H1 (cell line): ENCODE measurements around the gene TACR2. TPM values are rescaled to one million over a fixed set of nuclear protein-coding genes. Genes with fewer than 3 reads are reported as not detected.
A peak's percentile ranks its signal among the peaks of the same experiment; 100 is the strongest.

Source experiments
- CTCF ChIA-PET: fragments of 300-600 bp; sonication (Branson Sonifier 250); formaldehyde crosslinking; loops from one replicate; lab custom pipeline; 2021; ENCODE audit not compliant: partially characterized antibody; lab: Charles Lee
- POLR2A ChIA-PET: fragments of 300-600 bp; sonication (Branson Sonifier 250); formaldehyde crosslinking; loops from one replicate; lab custom pipeline; 2021; ENCODE audit warnings: inconsistent platforms; ENCODE audit not compliant: partially characterized antibody; lab: Charles Lee
- DNase-seq, 2 experiments: peaks; one replicate each; pipeline versions ENCODE4 v3.0.0 to v3.0.0-alpha.2; 2010 to 2022; ENCODE audit warnings: low spot score in 2 of 2, low read depth in 1 of 2, mixed read lengths in 1 of 2
- FAIRE-seq: peaks from 2 replicates; lab custom pipeline; 2011; peaks lifted over from hg19 to GRCh38; lab: Jason Lieb, UNC
- H2AFZ ChIP-seq: 2 replicates; pipeline ENCODE4 v1.8.1; 2012; ENCODE audit warnings: low read length, inconsistent platforms
- H2AK5ac ChIP-seq: 2 replicates; pipeline ENCODE4 v1.6.1; 2013; ENCODE audit warnings: low read depth, low read length
- H2BK120ac ChIP-seq: replicated peaks from 2 replicates; pipeline ENCODE3; 2013; ENCODE audit warnings: low read depth, low read length, inconsistent platforms
- H2BK12ac ChIP-seq: 2 replicates; pipeline ENCODE4 v1.6.1; 2013; ENCODE audit warnings: low read depth, low read length
- H2BK15ac ChIP-seq: 2 replicates; pipeline ENCODE4 v1.6.1; 2013; ENCODE audit warnings: low read length
- H2BK20ac ChIP-seq: 2 replicates; pipeline ENCODE4 v1.6.1; 2013; ENCODE audit warnings: low read length
- H2BK5ac ChIP-seq: 2 replicates; pipeline ENCODE4 v1.6.1; 2013; ENCODE audit warnings: low read depth, low read length
- H3K14ac ChIP-seq: 2 replicates; pipeline ENCODE4 v1.6.1; 2013; ENCODE audit warnings: inconsistent platforms; ENCODE audit not compliant: insufficient read length
- H3K18ac ChIP-seq: 2 replicates; pipeline ENCODE4 v1.6.1; 2013; ENCODE audit warnings: low read length; ENCODE audit errors: extremely low read depth
- H3K23ac ChIP-seq: 2 replicates; pipeline ENCODE4 v1.6.1; 2013; ENCODE audit warnings: inconsistent platforms; ENCODE audit not compliant: insufficient read length
- H3K23me2 ChIP-seq: 2 replicates; pipeline ENCODE4 v1.6.1; 2013; ENCODE audit warnings: low read depth, low read length
- H3K27ac ChIP-seq: 2 replicates; pipeline ENCODE4 v1.6.1; 2011; ENCODE audit warnings: low read depth, low read length, inconsistent platforms
- H3K27me3 ChIP-seq, 4 experiments: replicated peaks in 1 of 4; 1 replicate in 1 of 4; 2 replicates in 3 of 4; pipeline versions ENCODE4 v1.6.1 to v1.8.1; 2011 to 2013; ENCODE audit warnings: low read length in 3 of 4, mild to moderate bottlenecking in 3 of 4, inconsistent platforms in 2 of 4, mixed read lengths in 2 of 4, moderate library complexity in 1 of 4; ENCODE audit not compliant: control insufficient read depth in 3 of 4, insufficient read depth in 3 of 4; ENCODE audit errors: extremely low read depth in 1 of 4
- H3K36me3 ChIP-seq, 4 experiments: 2 replicates each; pipeline versions ENCODE4 v1.6.1 to v1.8.1; 2011 to 2013; ENCODE audit warnings: mild to moderate bottlenecking in 4 of 4, low read length in 3 of 4, moderate library complexity in 2 of 4, control low read depth in 1 of 4, inconsistent platforms in 1 of 4; ENCODE audit not compliant: insufficient read depth in 4 of 4, control insufficient read depth in 2 of 4
- H3K4ac ChIP-seq: replicated peaks from 2 replicates; pipeline ENCODE3; 2013; ENCODE audit warnings: low read length, low read depth, mixed read lengths, inconsistent platforms; ENCODE audit not compliant: insufficient read length
- H3K4me1 ChIP-seq, 4 experiments: replicated peaks in 1 of 4; 1 replicate in 1 of 4; 2 replicates in 3 of 4; pipeline versions ENCODE4 v1.6.1 to v1.8.1; 2011 to 2013; ENCODE audit warnings: low read length in 3 of 4, inconsistent platforms in 2 of 4, mixed read lengths in 1 of 4; ENCODE audit not compliant: insufficient read depth in 4 of 4, control insufficient read depth in 3 of 4
- H3K4me2 ChIP-seq, 2 experiments: 2 replicates each; pipeline versions ENCODE4 v1.6.1 to v1.8.1; 2011 to 2013; ENCODE audit warnings: low read depth in 2 of 2, low read length in 2 of 2, control low read depth in 1 of 2, inconsistent platforms in 1 of 2, mild to moderate bottlenecking in 1 of 2; ENCODE audit not compliant: insufficient read depth in 1 of 2
- H3K4me3 ChIP-seq, 4 experiments: fragments of 200-600, 300-600 bp in 1 of 4; sonication (generic), shearing (Covaris generic), sonication (Bioruptor Twin) in 1 of 4; 2 replicates each; pipeline versions ENCODE4 v1.5.1 to v1.8.1; 2011 to 2016; ENCODE audit warnings: low read length in 4 of 4, low read depth in 3 of 4, control low read depth in 2 of 4, inconsistent platforms in 2 of 4, mild to moderate bottlenecking in 2 of 4, mixed read lengths in 1 of 4, moderate library complexity in 1 of 4; ENCODE audit not compliant: insufficient read depth in 2 of 4; ENCODE audit errors: extremely low read depth in 1 of 4
- H3K56ac ChIP-seq: replicated peaks from 2 replicates; pipeline ENCODE3; 2013; ENCODE audit warnings: low read depth, mild to moderate bottlenecking, mixed read lengths, low read length, inconsistent platforms; ENCODE audit not compliant: insufficient read length
- H3K79me1 ChIP-seq: 2 replicates; pipeline ENCODE4 v1.6.1; 2013; ENCODE audit warnings: low read depth, low read length, control low read depth
- H3K79me2 ChIP-seq, 2 experiments: 2 replicates each; pipeline versions ENCODE4 v1.6.1 to v1.8.1; 2012 to 2013; ENCODE audit warnings: low read length in 2 of 2, mild to moderate bottlenecking in 2 of 2, inconsistent platforms in 1 of 2; ENCODE audit not compliant: insufficient read depth in 2 of 2, control insufficient read depth in 1 of 2
- H3K9ac ChIP-seq, 4 experiments: replicated peaks in 1 of 4; 1 replicate in 1 of 4; 2 replicates in 3 of 4; pipeline versions ENCODE4 v1.6.1 to v1.8.1; 2011 to 2013; ENCODE audit warnings: low read depth in 3 of 4, low read length in 3 of 4, control low read depth in 2 of 4, mild to moderate bottlenecking in 2 of 4, moderate library complexity in 2 of 4, inconsistent platforms in 1 of 4; ENCODE audit errors: extremely low read depth in 1 of 4
- H3K9me3 ChIP-seq, 2 experiments: 2 replicates each; pipeline versions ENCODE4 v1.6.1 to v1.8.1; 2012 to 2013; ENCODE audit warnings: mild to moderate bottlenecking in 2 of 2, moderate library complexity in 2 of 2, control low read depth in 1 of 2, inconsistent platforms in 1 of 2, low read depth in 1 of 2, low read length in 1 of 2, mixed read lengths in 1 of 2; ENCODE audit not compliant: insufficient read depth in 2 of 2
- H4K20me1 ChIP-seq, 2 experiments: replicated peaks in 1 of 2; 2 replicates each; pipeline versions ENCODE3 to v1.8.1; 2011 to 2013; ENCODE audit warnings: inconsistent platforms in 2 of 2, low read length in 2 of 2, mild to moderate bottlenecking in 1 of 2; ENCODE audit not compliant: insufficient read depth in 2 of 2, control insufficient read depth in 1 of 2
- H4K5ac ChIP-seq: 2 replicates; pipeline ENCODE4 v1.6.1; 2013; ENCODE audit warnings: low read length, low read depth, mixed read lengths, inconsistent platforms; ENCODE audit not compliant: insufficient read length
- H4K8ac ChIP-seq: 2 replicates; pipeline ENCODE4 v1.8.0; 2013; ENCODE audit warnings: mild to moderate bottlenecking, moderate library complexity, low read length, inconsistent platforms; ENCODE audit not compliant: insufficient read depth; ENCODE audit errors: extremely low read depth
- H4K91ac ChIP-seq: replicated peaks from 2 replicates; pipeline ENCODE3; 2013; ENCODE audit warnings: low read length, mixed read lengths, inconsistent platforms; ENCODE audit not compliant: insufficient read length
- ATF2 ChIP-seq: IDR thresholded peaks from 2 replicates; pipeline ENCODE4 v1.6.1; 2012; ENCODE audit warnings: low read length, inconsistent platforms
- CBX8 ChIP-seq: fragments of 300-800, 300-1000 bp; sonication (generic); IDR thresholded peaks from 2 replicates; pipeline ENCODE4 v1.7.1; 2016; ENCODE audit warnings: low read depth, low read length, borderline replicate concordance
- CEBPB ChIP-seq: IDR thresholded peaks from 2 replicates; pipeline ENCODE4 v1.6.1; 2012; ENCODE audit warnings: low read depth, low read length
- E2F6 ChIP-seq: IDR thresholded peaks from 2 replicates; pipeline ENCODE4 v1.6.1; 2012; ENCODE audit warnings: inconsistent platforms
- EZH2 ChIP-seq: fragments of 200-600 bp; sonication (generic); IDR thresholded peaks from 2 replicates; pipeline ENCODE4 v1.7.1; 2012; ENCODE audit warnings: low read depth, mild to moderate bottlenecking, moderate library complexity, low read length, inconsistent platforms; ENCODE audit not compliant: severe bottlenecking
- NANOG ChIP-seq: IDR thresholded peaks from 2 replicates; pipeline ENCODE4 v1.6.1; 2011; ENCODE audit warnings: low read length, low read depth, mild to moderate bottlenecking, inconsistent platforms; ENCODE audit not compliant: insufficient read depth, poor library complexity, severe bottlenecking
- SIN3A ChIP-seq, 2 experiments: IDR thresholded peaks in 1 of 2; conservative IDR thresholded peaks in 1 of 2; 2 replicates each; pipeline ENCODE4 v1.6.1; 2011 to 2012; ENCODE audit warnings: low read length in 2 of 2, improper control_type of control experiment in 1 of 2, low read depth in 1 of 2, mild to moderate bottlenecking in 1 of 2
- TAF7 ChIP-seq: optimal IDR thresholded peaks from 2 replicates; pipeline ENCODE3; 2011; ENCODE audit warnings: low read depth, mild to moderate bottlenecking, inconsistent platforms, low read length, moderate library complexity, borderline replicate concordance
- TEAD4 ChIP-seq: IDR thresholded peaks from 2 replicates; pipeline ENCODE4 v1.6.1; 2012; ENCODE audit warnings: low read depth, low read length, inconsistent platforms, mixed read lengths
- ZNF274 ChIP-seq: IDR thresholded peaks from 2 replicates; pipeline ENCODE4 v1.7.0; 2012; ENCODE audit warnings: low read length, borderline replicate concordance; ENCODE audit errors: extremely low read depth
- WGBS, 2 experiments: shearing (Covaris generic) in 1 of 2; methylation state at CpG; one replicate each; pipeline versions ENCODE4 v1.1.6 to v1.1.7; 2013 to 2015; ENCODE audit warnings: low lambda C conversion rate in 2 of 2, mixed read lengths in 2 of 2, inconsistent platforms in 1 of 2, low coverage in 1 of 2, missing lambda C conversion rate in 1 of 2; ENCODE audit not compliant: insufficient replicate concordance in 2 of 2, insufficient coverage in 1 of 2, insufficient read length in 1 of 2; ENCODE audit errors: extremely low coverage in 1 of 2, missing lambda C conversion rate in 1 of 2; 5-methylcytosine and 5-hydroxymethylcytosine counted together
- polyA plus RNA-seq, 7 experiments: library from polyadenylated mRNA; depleted of rRNA in 3 of 7; stranded (reverse) in 5 of 7; unstranded in 2 of 7; fragments of >200 nt in 5 of 7; fragments of 200-250 nt in 2 of 7; gene quantifications; 1 replicate in 5 of 7; 2 replicates in 1 of 7; 4 replicates in 1 of 7; pipeline versions ENCODE4 v1.2.1 to v1.2.3, GENCODE V29; 2011 to 2013; ENCODE audit warnings: missing spikeins in 2 of 7, mixed read lengths in 2 of 7
- total RNA-seq: library from RNA; stranded (reverse); fragmentation: NEBNext Ultra II Directional; extraction: Animal tissue kit (Norgen Biotek cat#: 25700); gene quantifications from 2 replicates; pipeline ENCODE4 v1.2.1, GENCODE V29; 2021

Gene TACR2
- total and polyA plus RNA-seq, 2 of the 8 experiments (the other 6 are each of a cell fraction or from before 2014, with no cell fraction given): 0.06 TPM; not detected in 1

DNA sequence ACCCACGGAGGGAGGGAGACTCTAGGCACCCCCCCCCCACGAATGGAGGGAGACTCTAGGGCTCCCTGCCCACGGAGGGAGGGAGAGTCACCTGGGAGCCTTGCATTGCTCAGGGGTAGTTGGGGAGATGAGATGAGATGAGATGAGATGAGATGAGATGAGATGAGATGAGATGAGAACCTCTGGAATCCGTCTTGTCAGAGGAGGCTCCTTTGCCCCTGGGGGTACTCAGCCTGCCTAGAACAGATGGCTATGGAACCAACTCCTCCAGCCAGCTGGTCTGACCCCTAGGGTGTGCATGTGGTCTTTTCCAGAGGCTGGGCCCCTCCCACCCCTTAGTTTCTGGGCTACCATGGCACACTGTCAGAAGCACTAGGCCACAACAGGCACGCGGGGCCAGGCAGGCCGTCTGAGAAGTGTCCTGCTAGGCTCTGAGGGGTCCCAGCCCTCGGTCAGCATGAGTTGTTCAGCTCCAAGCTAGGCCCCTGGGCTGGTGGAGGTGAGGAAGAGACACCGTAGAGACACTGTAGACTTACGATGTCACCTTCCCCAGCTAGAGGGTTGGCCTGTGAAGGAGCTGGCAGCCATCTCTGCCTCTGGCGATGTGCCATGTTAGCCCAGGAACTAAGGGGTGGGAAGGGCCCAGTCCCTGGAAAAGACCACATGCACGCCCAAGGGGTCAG lies 43.3 kb upstream of the TACR2 start:
- Histone ChIP-seq H3K23ac (no peak overlapping the region), H4K20me1 (peaks cover 0 to 2% of the 10 kb centered on the region in 2 experiments), H3K4me2 (no peak overlapping the region), H3K79me2 (no peaks in the 10 kb centered on the region), H3K23me2 (no peaks in the 10 kb centered on the region), H2BK120ac (no peak overlapping the region), H4K8ac (no peak overlapping the region; the same call in 1 of the 2 replicates), H2BK5ac (no peak overlapping the region), H2AK5ac (0 out of 2 replicates have a peak overlapping the region, but pooled peaks have one; percentile 39), H3K9me3 (no peaks in the 10 kb centered on the region), H3K79me1 (no peaks in the 10 kb centered on the region), H2BK15ac (no peak overlapping the region), H4K5ac (no peak overlapping the region), H3K4me1 (no peaks in the 10 kb centered on the region), H3K27ac (no peak overlapping the region), H3K27me3 (no peaks in the 10 kb centered on the region), H3K18ac (no peak overlapping the region), H3K36me3 (no peaks in the 10 kb centered on the region), H3K9ac (no peak overlapping the region), H3K4ac (no peak overlapping the region), H2AFZ (no peak overlapping the region), H3K56ac (no peak overlapping the region), H2BK20ac (no peak overlapping the region), H3K4me3 (no peak overlapping the region), H4K91ac (no peak overlapping the region), H2BK12ac (no peak overlapping the region), H3K14ac (no peak overlapping the region)
- DNase-seq (no peak), FAIRE-seq (no peak)
- POLR2A ChIA-PET: no interaction called here
- CTCF ChIA-PET: interaction anchor here (1.3 to 1.9 kb wide), 2 partner anchors 9 to 11 kb away, joined by 6 to 8 read pairs; partner anchors contain the start of gene TSPAN15
- 91% methylated on average over 11 of the region's 12 CpGs; no CpG with 5 or more reads in 1 of the 2 experiments for WGBS, 2 experiments
- no peak for TF ChIP-seq EZH2
- TF ChIP-seq ZNF274: no peak
- no peak for TF ChIP-seq TEAD4
- no peak for TF ChIP-seq CEBPB
- TF ChIP-seq NANOG: no peak
- TF ChIP-seq TAF7: no peak
- no peak for TF ChIP-seq ATF2
- TF ChIP-seq CBX8: no peak
- no peak for TF ChIP-seq E2F6
- no peak for TF ChIP-seq SIN3A (conservative IDR thresholded peaks at IDR 0.05 in 1 of 2, IDR thresholded peaks at IDR 0.05 in 1 of 2; ENCODE audit: low read depth in 1 of 2, low read length in 2 of 2)
